Skeletal muscle cell (primary cell): ENCODE results near the gene GUCY1B1.
"Not testable (repeated sequence)": the region's sequence is repeated elsewhere in the genome, so short reads cannot be mapped to it uniquely, and the experiment has no call there.

Source experiments
- DNase-seq: peaks from one replicate; pipeline ENCODE4 v3.0.0-alpha.2; 2010; ENCODE audit warnings: low read depth
- H3K4me3 ChIP-seq: 2 replicates; pipeline ENCODE4 v1.5.1; 2011; ENCODE audit warnings: low read depth, mild to moderate bottlenecking, control low read depth, low read length, moderate library complexity

The GUCY1B1 gene

DNA sequence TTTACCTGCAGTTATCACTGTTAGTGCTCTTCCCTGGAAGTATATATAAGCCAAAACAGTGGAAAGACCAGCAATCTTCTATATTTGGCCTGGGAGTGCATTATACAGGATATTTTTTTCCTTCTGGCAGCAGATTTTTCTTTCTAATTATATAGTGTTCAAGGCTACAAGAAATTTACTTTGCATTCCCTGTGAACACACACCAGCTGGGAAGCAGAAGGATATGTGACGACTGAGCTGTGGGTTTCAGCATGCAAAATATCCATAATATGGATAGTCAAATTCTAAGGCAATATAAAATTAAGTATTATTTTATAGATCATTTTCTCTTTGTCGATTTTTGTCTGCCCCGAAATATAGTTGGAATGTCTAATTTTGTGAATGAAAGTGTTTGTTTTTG lies 31.2 kb downstream of the GUCY1B1 start:
- H3K4me3 ChIP-seq: no peak overlapping the region
- no peak for DNase-seq

GRCh38 chr4:155794589-155795236 lies 35.9 kb downstream of the GUCY1B1 start:
- DNase-seq: no peak
- H3K4me3 ChIP-seq: no peak overlapping the region

GRCh38 chr4:155795991-155796390 lies 37.2 kb downstream of the GUCY1B1 start:
- H3K4me3 ChIP-seq: no peak overlapping the region
- no peak for DNase-seq

- not testable (repeated sequence) for DNase-seq, H3K4me3 ChIP-seq
Observed at GRCh38 chr4:155797581-155797980, 38.8 kb downstream of the GUCY1B1 start.

DNA sequence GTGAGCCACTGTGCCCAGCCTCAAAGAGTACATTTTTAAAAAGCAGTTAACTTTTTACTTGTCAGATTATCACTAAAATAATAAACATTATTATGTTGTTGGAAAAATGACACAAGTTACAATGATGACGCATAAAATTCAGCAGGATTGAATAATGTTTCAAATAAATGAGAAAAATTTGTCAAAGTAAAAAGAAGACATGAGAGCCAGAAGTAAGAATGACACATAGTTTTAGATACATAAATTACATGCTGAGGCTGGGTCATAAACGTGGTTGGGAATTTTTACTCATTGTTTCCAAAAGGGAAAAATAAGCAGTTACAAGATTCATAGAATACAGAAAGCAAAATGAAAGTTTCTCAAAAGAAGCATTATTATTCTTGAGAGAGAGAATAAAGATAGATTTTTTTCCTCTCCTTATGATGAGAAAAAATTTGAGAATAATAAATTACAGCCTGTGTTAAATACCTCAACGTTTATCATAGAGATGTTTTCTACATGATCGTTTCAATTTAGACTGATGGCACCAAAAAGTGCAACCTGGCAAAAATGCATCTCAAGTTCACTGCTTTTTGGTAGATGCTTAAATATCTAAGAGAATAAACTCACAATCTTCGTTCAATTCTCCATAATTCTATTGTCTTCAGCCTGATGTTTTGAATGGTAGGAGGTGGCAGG lies 40.4 kb downstream of the GUCY1B1 start:
- no peak overlapping the region for H3K4me3 ChIP-seq
- no peak for DNase-seq

GRCh38 chr4:155799794-155800123 lies 40.9 kb downstream of the GUCY1B1 start:
- no peak for DNase-seq
- H3K4me3 ChIP-seq: no peak overlapping the region

GRCh38 chr4:155800685-155801343 lies 42.0 kb downstream of the GUCY1B1 start:
- no peak overlapping the region for H3K4me3 ChIP-seq
- DNase-seq: no peak

GRCh38 chr4:155802190-155802959 lies 43.6 kb downstream of the GUCY1B1 start:
- DNase-seq: no peak
- no peak overlapping the region for H3K4me3 ChIP-seq

- DNase-seq: peak; percentile 34
- H3K4me3 ChIP-seq: no peak overlapping the region
Observed at GRCh38 chr4:155805016-155805415, 46.2 kb downstream of the GUCY1B1 start.

GRCh38 chr4:155807021-155807420 lies 48.2 kb downstream of the GUCY1B1 start:
- peak; percentile 69 for DNase-seq

DNA sequence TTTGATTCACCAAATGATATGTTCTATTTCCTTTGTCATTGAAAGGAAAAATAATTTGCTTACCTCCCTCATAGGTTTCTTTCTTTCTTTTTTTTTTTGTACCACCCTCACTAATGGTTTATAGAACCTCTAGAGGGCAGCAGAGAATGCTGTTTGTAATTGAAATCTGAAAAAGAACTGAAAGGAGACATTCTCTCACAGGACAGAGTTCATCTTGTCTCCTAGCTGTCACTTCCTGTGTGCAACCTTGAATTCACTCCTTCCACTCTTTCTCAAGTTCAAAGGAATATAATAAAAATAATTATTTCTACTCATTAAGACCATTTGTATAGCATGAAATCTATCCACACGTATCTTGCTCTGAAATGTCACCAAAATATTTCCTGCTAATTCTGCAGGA lies 51.0 kb downstream of the GUCY1B1 start:
- H3K4me3 ChIP-seq: no peak overlapping the region
- DNase-seq: peak; percentile 69

More at GRCh38 chr4:155807021-155807420, 48.2 kb downstream of the GUCY1B1 start:
- H3K4me3 ChIP-seq: no peak overlapping the region

GRCh38 chr4:155811083-155811482 lies 52.3 kb downstream of the GUCY1B1 start:
- DNase-seq: no peak
- no peak overlapping the region for H3K4me3 ChIP-seq

GRCh38 chr4:155818639-155819038 lies 59.8 kb downstream of the GUCY1B1 start:
- no peak for DNase-seq
- H3K4me3 ChIP-seq: no peak overlapping the region

GRCh38 chr4:155819066-155819465 lies 60.2 kb downstream of the GUCY1B1 start:
- no peak for DNase-seq
- no peak overlapping the region for H3K4me3 ChIP-seq

DNA sequence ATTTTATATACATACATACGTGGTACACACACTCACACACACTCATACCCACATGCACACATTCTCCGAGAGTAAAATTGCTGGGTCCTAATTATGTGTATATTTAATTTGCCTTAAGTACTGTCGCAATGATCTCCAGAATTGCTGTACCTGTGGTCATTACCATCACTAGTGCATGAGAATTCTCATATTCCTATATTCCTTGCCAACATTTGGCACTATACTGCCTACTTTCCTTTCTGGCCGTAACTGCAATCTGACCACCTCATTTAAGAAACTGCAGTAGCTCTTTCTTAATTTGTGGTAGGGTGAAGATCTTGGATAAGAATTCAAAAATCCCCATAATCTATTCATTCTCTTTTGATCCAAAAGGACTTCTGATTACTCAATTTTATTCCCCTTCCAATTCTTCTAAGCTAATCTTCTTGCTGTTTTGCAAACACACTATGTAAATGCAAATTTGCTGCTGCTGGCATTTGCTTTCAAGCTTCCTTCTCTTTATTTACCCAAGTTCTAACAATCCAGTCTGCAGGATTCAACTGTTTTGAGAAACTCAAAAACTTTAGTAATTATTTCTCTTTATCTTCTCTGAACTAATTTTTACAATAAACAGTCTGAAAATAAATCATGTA lies 62.2 kb downstream of the GUCY1B1 start:
- DNase-seq: no peak
- no peak overlapping the region for H3K4me3 ChIP-seq

DNA sequence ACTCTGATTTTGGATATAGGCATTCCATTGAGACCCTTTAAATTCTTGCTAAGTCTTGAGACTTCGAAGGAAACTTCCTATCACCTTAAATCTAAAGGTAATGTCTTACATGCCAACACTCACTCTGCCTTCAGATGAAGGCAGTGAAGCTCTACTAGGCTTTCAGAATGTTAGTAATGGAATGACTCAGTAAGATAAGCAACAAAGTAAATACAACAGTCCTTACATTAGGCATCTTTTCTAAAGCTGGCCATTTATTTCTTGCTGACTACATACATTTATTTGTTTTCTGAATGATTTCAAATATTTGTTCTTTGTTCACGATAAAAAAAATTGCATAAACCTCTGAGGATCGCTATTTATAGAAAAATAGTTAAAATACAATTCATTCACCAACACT lies 63.8 kb downstream of the GUCY1B1 start:
- H3K4me3 ChIP-seq: no peak overlapping the region
- no peak for DNase-seq

GRCh38 chr4:155828628-155829027 lies 69.8 kb downstream of the GUCY1B1 start:
- DNase-seq: no peak
- no peak overlapping the region for H3K4me3 ChIP-seq

GRCh38 chr4:155832664-155833063 lies 73.8 kb downstream of the GUCY1B1 start:
- H3K4me3 ChIP-seq: no peak overlapping the region
- no peak for DNase-seq

GRCh38 chr4:155837203-155837796 lies 78.5 kb downstream of the GUCY1B1 start:
- DNase-seq: no peak
- H3K4me3 ChIP-seq: no peak overlapping the region
